ENCODE measurements around the gene GET4. TPM values are rescaled to one million over a fixed set of nuclear protein-coding genes. Genes with fewer than 3 reads are reported as not detected.
A peak's percentile ranks its signal among the peaks of the same experiment; 100 is the strongest.

GET4 gene
- total RNA-seq, 1 experiment from 2014 or later: 44.8 TPM

GRCh38 chr7:879093-879492, 2.7 kb downstream of the GET4 start:
- ChIA-PET POLR2A (interaction anchor here (0.7 kb wide), 1 partner anchor 127 kb away, joined by 3 read pairs; no protein-coding TSS in a partner anchor), CTCF (no interaction called here), RAD21 (ENCODE audit: low non-redundant PET in 1 of 2, low total read pairs in 2 of 2, uncharacterized antibody in 2 of 2, unreplicated experiment in 2 of 2) (no interaction called here)
- H3K36me3 ChIP-seq (ENCODE audit: control insufficient read depth in 1 of 2, insufficient read depth in 2 of 2, low read length in 2 of 2): peaks cover 0 to 13% of the 10 kb centered on the region in 2 experiments; a peak in 3 of 4 replicates
- H2AFZ ChIP-seq (ENCODE audit: low read depth, low read length, poor library complexity, severe bottlenecking): no peak overlapping the region
- H3K9me3 ChIP-seq (ENCODE audit: control insufficient read depth in 1 of 2, insufficient read depth in 1 of 2, low read depth in 1 of 2, low read length in 2 of 2): no peaks in the 10 kb centered on the region
- no peaks in the 10 kb centered on the region; the same call in 1 of the 2 replicates for H4K20me1 ChIP-seq (ENCODE audit: insufficient read depth)
- no peak for ATAC-seq
- no peak overlapping the region for H3K9ac ChIP-seq (ENCODE audit: low read length)
- peak overlapping the region; percentile 31; the same call in 1 of the 2 replicates for H3K27ac ChIP-seq (ENCODE audit: low read depth, low read length)
- H3K9me2 ChIP-seq (ENCODE audit: insufficient read depth): no peaks in the 10 kb centered on the region
- BruUV-seq (replicated peaks): no TSS peak
- H3K79me2 ChIP-seq (ENCODE audit: insufficient read depth, low read length): peaks cover 73% of the 10 kb centered on the region
- H3K4me2 ChIP-seq (ENCODE audit: low read length): peak overlapping the region; percentile 91; the same call in 1 of the 2 replicates
- no peak for TF ChIP-seq ELF1 (IDR thresholded peaks at IDR 0.05; ENCODE audit: borderline replicate concordance, low read depth)
- TF ChIP-seq MAX (IDR thresholded peaks at IDR 0.05): no peak
- TF ChIP-seq ATF3 (IDR thresholded peaks at IDR 0.05): no peak
- no peak for TF ChIP-seq YY1 (IDR thresholded peaks at IDR 0.05; ENCODE audit: extremely low read depth, insufficient replicate concordance, low read depth, low read length)
- no peak for TF ChIP-seq POLR2AphosphoS5 (IDR thresholded peaks at IDR 0.05; ENCODE audit: low read depth, low read length)
- no peak for TF ChIP-seq POLR2A (IDR thresholded peaks at IDR 0.05; ENCODE audit: borderline replicate concordance, extremely low read depth, insufficient read depth, insufficient read length)
- no peak for TF ChIP-seq ZFX (IDR thresholded peaks at IDR 0.05)
- no peak for TF ChIP-seq ZBTB33 (IDR thresholded peaks at IDR 0.05; ENCODE audit: extremely low read depth, insufficient replicate concordance, low read length)
- no peaks in the 10 kb centered on the region for H3K27me3 ChIP-seq (ENCODE audit: insufficient read depth, low read length)
- H3K4me1 ChIP-seq (ENCODE audit: control insufficient read depth in 1 of 2, insufficient read depth in 2 of 2, low read length in 2 of 2): peaks cover 7 to 16% of the 10 kb centered on the region in 2 experiments
- DNase-seq (ENCODE audit: low read depth, low spot score): no peak
- no peak overlapping the region for H3K4me3 ChIP-seq (replicated peaks in 1 of 2; ENCODE audit: low read depth in 1 of 2, low read length in 2 of 2)
- intact Hi-C loops (cut with micrococcal nuclease): no loop called here
